D721Med (cell line): ENCODE measurements around the gene SLC66A2.
A peak's percentile ranks its signal among the peaks of the same experiment; 100 is the strongest.

Experiments used
- DNase-seq: peaks from one replicate; pipeline ENCODE4 v3.0.0; 2011; ENCODE audit warnings: low spot score; ENCODE audit not compliant: insufficient read length
- FAIRE-seq: peaks from 2 replicates; lab custom pipeline; 2011; peaks lifted over from hg19 to GRCh38; lab: Jason Lieb, UNC
- TF ChIP-seq, protein P1 (sequence below): IDR thresholded peaks from 2 replicates; pipeline ENCODE4 v1.5.1; 2012; ENCODE audit warnings: mild to moderate bottlenecking, control low read depth; ENCODE audit not compliant: insufficient read depth; ENCODE audit errors: missing control alignments

SLC66A2 gene

DNA sequence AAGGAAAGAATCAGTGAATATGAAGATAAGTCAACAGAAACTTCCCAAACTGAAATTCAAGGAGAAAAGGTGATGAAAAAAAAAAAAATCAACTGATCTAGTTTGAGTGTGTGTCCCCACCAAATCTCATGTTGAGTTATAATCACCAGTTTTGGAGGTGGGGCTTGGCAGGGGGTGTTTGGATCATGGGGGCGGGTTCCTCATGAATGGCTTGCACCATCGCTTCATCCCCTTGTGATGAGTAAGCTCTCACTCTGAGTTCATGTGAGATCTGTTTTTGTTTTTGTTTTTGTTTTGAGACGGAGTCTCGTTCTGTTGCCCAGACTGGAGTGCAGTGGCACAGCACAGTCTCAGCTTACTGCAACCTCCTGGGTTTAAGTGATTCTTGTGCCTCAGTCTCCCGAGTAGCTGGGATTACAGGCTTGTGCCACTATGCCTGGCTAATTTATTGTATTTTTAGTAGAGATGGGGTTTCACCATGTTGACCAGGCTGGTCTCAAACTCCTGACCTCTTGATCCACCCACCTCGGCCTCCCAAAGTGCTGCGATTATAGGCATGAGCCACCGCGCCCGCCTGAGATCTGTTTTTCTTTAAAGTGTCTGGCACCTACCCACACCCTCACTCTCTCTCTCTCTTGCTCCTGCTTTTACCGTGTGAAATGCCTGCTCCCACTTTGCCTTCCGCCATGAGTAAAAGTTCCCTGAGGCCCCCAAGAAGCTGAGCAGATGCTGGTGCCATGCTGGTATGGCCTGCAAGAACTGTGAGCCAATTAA is 4.0 kb upstream of the SLC66A2 start:
- FAIRE-seq (peak; percentile 95), DNase-seq (no peak)
- TF ChIP-seq, protein P1, sequence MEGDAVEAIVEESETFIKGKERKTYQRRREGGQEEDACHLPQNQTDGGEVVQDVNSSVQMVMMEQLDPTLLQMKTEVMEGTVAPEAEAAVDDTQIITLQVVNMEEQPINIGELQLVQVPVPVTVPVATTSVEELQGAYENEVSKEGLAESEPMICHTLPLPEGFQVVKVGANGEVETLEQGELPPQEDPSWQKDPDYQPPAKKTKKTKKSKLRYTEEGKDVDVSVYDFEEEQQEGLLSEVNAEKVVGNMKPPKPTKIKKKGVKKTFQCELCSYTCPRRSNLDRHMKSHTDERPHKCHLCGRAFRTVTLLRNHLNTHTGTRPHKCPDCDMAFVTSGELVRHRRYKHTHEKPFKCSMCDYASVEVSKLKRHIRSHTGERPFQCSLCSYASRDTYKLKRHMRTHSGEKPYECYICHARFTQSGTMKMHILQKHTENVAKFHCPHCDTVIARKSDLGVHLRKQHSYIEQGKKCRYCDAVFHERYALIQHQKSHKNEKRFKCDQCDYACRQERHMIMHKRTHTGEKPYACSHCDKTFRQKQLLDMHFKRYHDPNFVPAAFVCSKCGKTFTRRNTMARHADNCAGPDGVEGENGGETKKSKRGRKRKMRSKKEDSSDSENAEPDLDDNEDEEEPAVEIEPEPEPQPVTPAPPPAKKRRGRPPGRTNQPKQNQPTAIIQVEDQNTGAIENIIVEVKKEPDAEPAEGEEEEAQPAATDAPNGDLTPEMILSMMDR = no peak

- DNase-seq = no peak
- TF ChIP-seq, protein P1 = no peak
- no peak for FAIRE-seq
Measured at GRCh38 chr18:79954791-79955190, 3.3 kb upstream of the SLC66A2 start.

GRCh38 chr18:79953971-79954651 is 2.7 kb upstream of the SLC66A2 start:
- TF ChIP-seq, protein P1 = no peak
- FAIRE-seq (peak; percentile 84), DNase-seq (no peak)

GRCh38 chr18:79952996-79953559 is 1.6 kb upstream of the SLC66A2 start:
- TF ChIP-seq, protein P1 = no peak
- FAIRE-seq (peak; percentile 6), DNase-seq (no peak)

DNA sequence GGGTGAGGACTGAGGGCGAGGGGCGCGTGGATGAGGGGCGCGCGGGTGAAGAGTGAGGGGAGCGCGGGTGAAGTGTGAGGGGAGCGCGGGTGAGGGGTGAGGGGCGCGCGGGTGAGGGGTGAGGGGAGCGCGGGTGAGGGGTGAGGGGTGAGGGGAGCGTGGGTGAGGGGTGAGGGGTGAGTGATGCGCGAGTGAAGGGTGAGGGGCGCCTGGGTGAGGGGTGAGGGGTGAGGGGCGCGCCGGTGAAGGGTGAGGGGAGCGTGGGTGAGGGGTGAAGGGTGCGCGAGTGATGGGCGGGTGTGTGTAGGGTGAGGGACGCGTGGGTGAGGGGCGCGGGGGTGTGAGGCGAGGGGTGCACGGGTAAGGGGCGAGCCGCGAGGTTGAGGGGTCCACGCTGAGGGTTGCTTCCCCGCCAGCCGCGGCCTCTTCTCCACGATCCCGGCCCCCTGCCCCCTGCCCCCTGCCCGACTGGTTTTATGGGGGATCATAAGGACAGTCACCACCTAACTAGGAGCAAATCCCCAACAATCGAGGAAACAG is 1.1 kb upstream of the SLC66A2 start:
- DNase-seq (no peak), FAIRE-seq (no peak)
- TF ChIP-seq, protein P1 = no peak

GRCh38 chr18:79950515-79951341 is 725 bp downstream of the SLC66A2 start:
- FAIRE-seq (no peak), DNase-seq (no peak)
- TF ChIP-seq, protein P1 = no peak
